Brain pericyte (primary cell): ENCODE data around the gene GLIPR1L1.
A peak's percentile ranks its signal among the peaks of the same experiment; 100 is the strongest.

Source experiments
- DNase-seq: peaks from one replicate; pipeline ENCODE4 v3.0.0-alpha.2; 2012; ENCODE audit warnings: low read depth, low spot score

The GLIPR1L1 gene

GRCh38 chr12:75350413-75350812 lies 15.9 kb downstream of the GLIPR1L1 start:
- no peak for DNase-seq

- DNase-seq = no peak
These were observed 19.5 kb downstream of the GLIPR1L1 start for GRCh38 chr12:75354011-75354410.

- no peak for DNase-seq
These were observed 26.4 kb downstream of the GLIPR1L1 start for GRCh38 chr12:75360920-75361319.

- DNase-seq = no peak
These were observed 26.9 kb downstream of the GLIPR1L1 start for GRCh38 chr12:75361408-75361807.

- no peak for DNase-seq
These were observed 30.4 kb downstream of the GLIPR1L1 start for GRCh38 chr12:75364919-75365318.

- no peak for DNase-seq
These were observed 32.2 kb downstream of the GLIPR1L1 start for GRCh38 chr12:75366629-75367028.

- no peak for DNase-seq
These were observed 40.5 kb downstream of the GLIPR1L1 start for GRCh38 chr12:75374971-75375370.

- DNase-seq = no peak
These were observed 43.9 kb downstream of the GLIPR1L1 start for GRCh38 chr12:75378354-75378753.

GRCh38 chr12:75389061-75389460 lies 54.6 kb downstream of the GLIPR1L1 start:
- DNase-seq = no peak

GRCh38 chr12:75389706-75390105 lies 55.2 kb downstream of the GLIPR1L1 start:
- no peak for DNase-seq

- DNase-seq = no peak
These were observed 55.9 kb downstream of the GLIPR1L1 start for GRCh38 chr12:75390156-75390898.

- peak; percentile 94 for DNase-seq
These were observed 56.5 kb downstream of the GLIPR1L1 start, which contains the start of gene GLIPR1L2 for GRCh38 chr12:75390899-75391538. Gene GLIPR1L2, plus strand, starts transcription at chr12:75391089. Its CDS starts 28 bp downstream, at chr12:75391117.

GRCh38 chr12:75404231-75404630 lies 69.8 kb downstream of the GLIPR1L1 start:
- DNase-seq = no peak

GRCh38 chr12:75407683-75408082 lies 73.2 kb downstream of the GLIPR1L1 start:
- no peak for DNase-seq

- no peak for DNase-seq
These were observed 75.4 kb downstream of the GLIPR1L1 start for GRCh38 chr12:75409830-75410229.

GRCh38 chr12:75414671-75415070 lies 80.2 kb downstream of the GLIPR1L1 start:
- no peak for DNase-seq

- no peak for DNase-seq
These were observed 85.4 kb downstream of the GLIPR1L1 start for GRCh38 chr12:75419841-75420240.
